ENCODE results near the gene CHGA.

DNA sequence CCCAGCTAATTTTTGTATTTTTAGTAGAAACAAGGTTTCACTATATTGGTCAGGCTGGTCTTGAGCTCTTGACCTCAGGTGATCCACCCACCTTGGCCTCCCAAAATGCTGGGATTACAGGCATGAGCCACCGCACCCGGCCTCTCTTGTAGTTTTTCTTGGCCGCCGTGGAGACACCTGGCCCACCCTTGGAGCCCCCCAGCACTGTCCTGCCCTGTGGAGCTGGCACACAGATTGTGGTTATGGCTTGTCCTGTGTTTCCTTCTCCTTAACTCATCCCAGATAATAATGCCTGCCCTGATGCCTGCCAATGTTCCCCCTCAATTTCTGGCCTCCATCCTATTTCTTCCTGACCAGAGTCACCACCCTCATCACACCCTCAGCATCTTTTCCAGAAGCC, 57.9 kb downstream of the CHGA start:
- TF ChIP-seq, protein P1, sequence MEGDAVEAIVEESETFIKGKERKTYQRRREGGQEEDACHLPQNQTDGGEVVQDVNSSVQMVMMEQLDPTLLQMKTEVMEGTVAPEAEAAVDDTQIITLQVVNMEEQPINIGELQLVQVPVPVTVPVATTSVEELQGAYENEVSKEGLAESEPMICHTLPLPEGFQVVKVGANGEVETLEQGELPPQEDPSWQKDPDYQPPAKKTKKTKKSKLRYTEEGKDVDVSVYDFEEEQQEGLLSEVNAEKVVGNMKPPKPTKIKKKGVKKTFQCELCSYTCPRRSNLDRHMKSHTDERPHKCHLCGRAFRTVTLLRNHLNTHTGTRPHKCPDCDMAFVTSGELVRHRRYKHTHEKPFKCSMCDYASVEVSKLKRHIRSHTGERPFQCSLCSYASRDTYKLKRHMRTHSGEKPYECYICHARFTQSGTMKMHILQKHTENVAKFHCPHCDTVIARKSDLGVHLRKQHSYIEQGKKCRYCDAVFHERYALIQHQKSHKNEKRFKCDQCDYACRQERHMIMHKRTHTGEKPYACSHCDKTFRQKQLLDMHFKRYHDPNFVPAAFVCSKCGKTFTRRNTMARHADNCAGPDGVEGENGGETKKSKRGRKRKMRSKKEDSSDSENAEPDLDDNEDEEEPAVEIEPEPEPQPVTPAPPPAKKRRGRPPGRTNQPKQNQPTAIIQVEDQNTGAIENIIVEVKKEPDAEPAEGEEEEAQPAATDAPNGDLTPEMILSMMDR (IDR thresholded peaks at IDR 0.05), result no peak
- no peak for TF ChIP-seq POLR2A (IDR thresholded peaks at IDR 0.05)
